IPS DF 6.9 (cell line): ENCODE measurements around the gene PTPRN2.

Source experiments
- DNase-seq: peaks from one replicate; pipeline ENCODE4 v3.0.0-alpha.2; 2013; ENCODE audit warnings: low read depth, low spot score
- H3K27ac ChIP-seq: one replicate; pipeline ENCODE4 v1.5.1; 2013; ENCODE audit warnings: low read length, control low read depth
- H3K27me3 ChIP-seq: 2 replicates; pipeline ENCODE4 v1.6.1; 2013; ENCODE audit warnings: mild to moderate bottlenecking, low read length; ENCODE audit not compliant: control insufficient read depth, insufficient read depth
- H3K36me3 ChIP-seq: 2 replicates; pipeline ENCODE4 v1.6.1; 2013; ENCODE audit warnings: low read length; ENCODE audit not compliant: control insufficient read depth, insufficient read depth
- H3K4me1 ChIP-seq: 2 replicates; pipeline ENCODE4 v1.6.1; 2013; ENCODE audit warnings: low read length; ENCODE audit not compliant: control insufficient read depth, insufficient read depth
- H3K4me3 ChIP-seq: 2 replicates; pipeline ENCODE4 v1.5.1; 2013; ENCODE audit warnings: mild to moderate bottlenecking, low read length
- H3K9me3 ChIP-seq: 2 replicates; pipeline ENCODE4 v1.6.1; 2013; ENCODE audit warnings: low read length, inconsistent platforms; ENCODE audit not compliant: control insufficient read depth, insufficient read depth
- WGBS: extraction: QIAGEN DNeasy Blood & Tissue Kit; methylation state at CpG from one replicate; pipeline ENCODE4 v1.1.7; 2013; ENCODE audit warnings: mixed read lengths, missing lambda C conversion rate; ENCODE audit not compliant: insufficient read length, insufficient coverage; 5-methylcytosine and 5-hydroxymethylcytosine counted together

Gene PTPRN2

GRCh38 chr7:157961731-157962457 lies 625.7 kb downstream of the PTPRN2 start:
- DNase-seq: no peak
- Histone ChIP-seq H3K36me3 (no peaks in the 10 kb centered on the region), H3K27ac (no peak overlapping the region), H3K27me3 (no peaks in the 10 kb centered on the region), H3K4me3 (no peak overlapping the region), H3K9me3 (peaks cover 12% of the 10 kb centered on the region), H3K4me1 (no peaks in the 10 kb centered on the region)
- no CpG with 5 or more reads among the region's 29 CpGs for WGBS

GRCh38 chr7:157955348-157955999 lies 632.1 kb downstream of the PTPRN2 start:
- no peaks in the 10 kb centered on the region for H3K27me3 ChIP-seq
- H3K4me1 ChIP-seq: no peaks in the 10 kb centered on the region
- WGBS: no CpG with 5 or more reads among the region's 13 CpGs
- peaks cover 33% of the 10 kb centered on the region for H3K9me3 ChIP-seq
- H3K4me3 ChIP-seq: no peak overlapping the region
- DNase-seq: no peak
- H3K27ac ChIP-seq: no peak overlapping the region
- no peaks in the 10 kb centered on the region for H3K36me3 ChIP-seq

DNA sequence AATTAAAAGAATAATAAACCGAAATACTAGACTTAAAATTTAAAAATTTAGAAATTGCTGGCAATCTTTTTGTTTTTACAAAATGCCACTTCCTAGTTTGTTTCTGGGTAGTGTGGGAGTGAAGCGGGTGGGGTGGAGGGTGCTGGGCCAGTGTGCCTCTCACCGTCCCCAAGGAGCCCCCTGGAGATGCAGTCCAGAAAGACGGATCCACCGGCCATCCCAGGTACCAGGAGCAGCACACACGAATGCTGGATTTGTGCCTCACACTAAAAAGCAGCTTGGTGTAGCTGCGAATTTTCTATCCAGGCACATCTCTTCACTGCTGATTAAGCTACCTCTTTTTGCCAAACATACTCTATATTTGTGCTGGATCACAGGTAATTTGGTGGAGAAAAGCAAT lies 632.7 kb downstream of the PTPRN2 start:
- no peaks in the 10 kb centered on the region for H3K36me3 ChIP-seq
- H3K4me3 ChIP-seq: no peak overlapping the region
- H3K9me3 ChIP-seq: peaks cover 33% of the 10 kb centered on the region
- H3K4me1 ChIP-seq: no peaks in the 10 kb centered on the region
- H3K27ac ChIP-seq: no peak overlapping the region
- no CpG with 5 or more reads among the region's 7 CpGs for WGBS
- no peak for DNase-seq
- no peaks in the 10 kb centered on the region for H3K27me3 ChIP-seq

GRCh38 chr7:157952841-157953645 lies 634.6 kb downstream of the PTPRN2 start:
- no peak for DNase-seq
- Histone ChIP-seq H3K36me3 (no peaks in the 10 kb centered on the region), H3K9me3 (peaks cover 32% of the 10 kb centered on the region), H3K27me3 (no peaks in the 10 kb centered on the region), H3K27ac (no peak overlapping the region), H3K4me1 (no peaks in the 10 kb centered on the region), H3K4me3 (no peak overlapping the region)
- WGBS: no CpG with 5 or more reads among the region's 25 CpGs

DNA sequence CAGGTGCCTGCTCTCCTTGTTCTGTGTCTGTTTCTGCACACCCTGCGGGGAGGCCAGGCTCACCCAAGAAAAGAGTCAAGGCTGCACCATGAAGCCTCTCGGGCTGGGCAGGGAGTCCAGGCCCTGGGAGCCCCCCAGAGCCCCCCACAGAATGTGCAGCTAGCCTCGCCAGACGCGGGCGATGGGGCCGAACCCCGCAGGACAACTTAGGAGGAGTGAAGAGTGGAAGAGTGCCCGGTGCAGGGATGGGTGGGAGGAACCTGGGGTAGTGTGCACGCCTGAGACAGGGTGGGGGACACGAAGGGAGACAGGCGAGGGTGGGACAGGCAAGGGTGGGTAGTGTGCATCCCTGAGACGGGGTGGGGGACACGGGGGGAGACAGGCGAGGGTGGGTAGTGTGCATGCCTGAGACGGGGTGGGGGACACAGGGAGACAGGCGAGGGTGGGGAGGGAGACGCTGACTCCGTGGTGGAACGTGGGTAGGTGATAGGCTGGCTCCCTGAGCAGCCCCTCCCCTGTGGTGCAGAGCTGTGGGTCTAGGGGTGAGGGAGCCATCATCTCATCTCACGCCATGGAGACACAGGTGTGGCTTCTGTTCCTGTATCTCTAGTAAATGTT lies 635.5 kb downstream of the PTPRN2 start:
- Histone ChIP-seq H3K4me1 (no peaks in the 10 kb centered on the region), H3K36me3 (no peaks in the 10 kb centered on the region), H3K9me3 (peaks cover 34% of the 10 kb centered on the region), H3K27ac (no peak overlapping the region), H3K27me3 (no peaks in the 10 kb centered on the region), H3K4me3 (no peak overlapping the region)
- no peak for DNase-seq
- WGBS: no CpG with 5 or more reads among the region's 21 CpGs

GRCh38 chr7:157951300-157952049 lies 636.1 kb downstream of the PTPRN2 start:
- DNase-seq: no peak
- Histone ChIP-seq H3K27ac (no peak overlapping the region), H3K9me3 (peaks cover 29% of the 10 kb centered on the region), H3K4me3 (no peak overlapping the region), H3K27me3 (no peaks in the 10 kb centered on the region), H3K36me3 (no peaks in the 10 kb centered on the region), H3K4me1 (no peaks in the 10 kb centered on the region)
- WGBS: no CpG with 5 or more reads among the region's 26 CpGs

- no CpG with 5 or more reads among the region's 3 CpGs for WGBS
- Histone ChIP-seq H3K9me3 (peaks cover 22% of the 10 kb centered on the region), H3K27ac (no peak overlapping the region), H3K36me3 (no peaks in the 10 kb centered on the region), H3K27me3 (no peaks in the 10 kb centered on the region), H3K4me1 (no peaks in the 10 kb centered on the region), H3K4me3 (no peak overlapping the region)
- DNase-seq: no peak
Observed at GRCh38 chr7:157949711-157950110, 637.9 kb downstream of the PTPRN2 start.

- no peak for DNase-seq
- peaks cover 17% of the 10 kb centered on the region for H3K9me3 ChIP-seq
Observed at GRCh38 chr7:157947504-157947903, 640.1 kb downstream of the PTPRN2 start.

DNA sequence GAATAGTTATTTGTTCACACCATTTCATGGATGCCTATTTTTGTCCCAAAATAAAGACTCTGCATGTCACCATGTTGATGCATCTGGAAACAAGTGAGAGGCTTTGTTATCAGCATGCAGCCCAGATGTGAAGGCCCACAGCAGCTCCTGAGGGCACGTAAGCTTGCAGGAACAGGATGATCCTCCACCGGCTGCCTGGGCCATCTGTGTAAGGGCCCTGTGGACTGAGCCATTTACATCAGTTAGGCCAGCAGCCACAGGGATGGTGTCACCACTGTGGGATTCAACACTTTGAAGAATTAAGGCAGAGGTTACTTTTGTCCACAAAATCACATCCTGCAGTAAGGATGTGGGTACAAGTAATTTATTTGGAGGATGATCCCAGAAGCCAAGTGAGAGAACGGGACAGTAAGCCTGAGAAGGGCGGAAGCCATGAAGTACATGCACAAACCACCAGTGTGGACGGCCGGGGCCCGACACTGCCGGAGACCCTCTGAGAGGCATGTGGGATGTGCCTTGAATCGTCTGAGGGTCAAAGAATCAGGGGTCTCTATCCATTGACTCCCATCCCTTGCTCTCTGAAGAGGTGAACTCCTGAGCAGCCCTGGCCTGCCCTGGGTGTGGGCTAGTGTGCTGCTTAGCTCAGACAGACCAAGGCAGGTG lies 641.1 kb downstream of the PTPRN2 start:
- Histone ChIP-seq H3K27ac (no peak overlapping the region), H3K27me3 (no peaks in the 10 kb centered on the region), H3K4me1 (no peaks in the 10 kb centered on the region), H3K36me3 (no peaks in the 10 kb centered on the region), H3K9me3 (peaks cover 19% of the 10 kb centered on the region), H3K4me3 (no peak overlapping the region)
- no CpG with 5 or more reads among the region's 9 CpGs for WGBS
- no peak for DNase-seq

More at GRCh38 chr7:157947504-157947903, 640.1 kb downstream of the PTPRN2 start:
- Histone ChIP-seq H3K4me3 (no peak overlapping the region), H3K36me3 (no peaks in the 10 kb centered on the region), H3K27ac (no peak overlapping the region), H3K4me1 (no peaks in the 10 kb centered on the region), H3K27me3 (no peaks in the 10 kb centered on the region)
- WGBS: no CpG with 5 or more reads among the region's 3 CpGs
